Lung (tissue), 12 donors: ENCODE data around the gene ZNF638. TPM values are rescaled to one million over a fixed set of nuclear protein-coding genes. Genes with fewer than 3 reads are reported as not detected.

Experiments
- ATAC-seq: fragments of 200-7000 bp; cut with Tn5 transposase; one replicate; pipeline ENCODE4 v1.9.1; 2020; ENCODE audit warnings: moderate number of reproducible peaks; ENCODE audit not compliant: insufficient read depth, low FRiP score
- DNase-seq, 3 donors: peaks; one replicate each; pipeline ENCODE4 v3.0.0-alpha.2; 2013 to 2017
- H3K27ac ChIP-seq, 2 donors: one replicate each; pipeline ENCODE4 v1.5.1; 2013; ENCODE audit warnings: mild to moderate bottlenecking in 2 of 2, moderate library complexity in 2 of 2, control low read depth in 1 of 2, inconsistent platforms in 1 of 2, low read depth in 1 of 2, low read length in 1 of 2
- H3K27me3 ChIP-seq, 3 donors: one replicate each; pipeline ENCODE4 v1.5.1; 2013; ENCODE audit warnings: low read length in 2 of 3; ENCODE audit not compliant: control insufficient read depth in 3 of 3, insufficient read depth in 3 of 3
- H3K36me3 ChIP-seq, 4 donors: one replicate each; pipeline ENCODE4 v1.5.1; 2013; ENCODE audit warnings: low read length in 4 of 4, mild to moderate bottlenecking in 1 of 4, moderate library complexity in 1 of 4; ENCODE audit not compliant: control insufficient read depth in 4 of 4, insufficient read depth in 4 of 4
- H3K4me1 ChIP-seq, 5 donors: one replicate each; pipeline ENCODE4 v1.5.1; 2013; ENCODE audit warnings: low read length in 5 of 5, mild to moderate bottlenecking in 2 of 5, moderate library complexity in 1 of 5; ENCODE audit not compliant: control insufficient read depth in 5 of 5, insufficient read depth in 5 of 5
- H3K4me3 ChIP-seq: one replicate; pipeline ENCODE4 v1.5.1; 2013; ENCODE audit warnings: mild to moderate bottlenecking, control low read depth, moderate library complexity
- H3K9ac ChIP-seq, 2 donors: one replicate each; pipeline ENCODE4 v1.5.1; 2013; ENCODE audit warnings: low read length in 2 of 2, control low read depth in 1 of 2; ENCODE audit not compliant: insufficient read depth in 1 of 2
- H3K9me3 ChIP-seq, 4 donors: one replicate each; pipeline ENCODE4 v1.5.1; 2013; ENCODE audit warnings: low read length in 3 of 4, mild to moderate bottlenecking in 1 of 4, moderate library complexity in 1 of 4; ENCODE audit not compliant: control insufficient read depth in 4 of 4, insufficient read depth in 3 of 4
- CTCF ChIP-seq: IDR thresholded peaks from 2 replicates; pipeline ENCODE4 v1.5.1; 2012; ENCODE audit warnings: mild to moderate bottlenecking; ENCODE audit errors: control extremely low read depth, extremely low read depth
- WGBS, 2 donors: extraction: QIAGEN DNeasy Blood & Tissue Kit; methylation state at CpG; one replicate each; pipeline ENCODE4 v1.1.7; 2013; 5-methylcytosine and 5-hydroxymethylcytosine counted together
- polyA plus RNA-seq, 2 donors: library from polyadenylated mRNA; stranded (reverse); fragments of 200-250 nt; gene quantifications; one replicate each; pipeline ENCODE4 v1.2.1, GENCODE V29; 2013
- total RNA-seq, 2 donors: library from RNA; depleted of rRNA in 1 of 2; stranded (reverse); fragments of >200 nt in 1 of 2; gene quantifications; one replicate each; pipeline ENCODE4 v1.2.1, GENCODE V29; 2014 to 2021
- donor health status: control.
- donor health status: control.
- donor health status: Bipolar disorder and iron deficiency.
- donor health status: healthy.
- donor health status: DM: yes; HTN: yes; CAD: no.

Gene ZNF638
- total and polyA plus RNA-seq, 4 donors, result 45.1 to 371 (median 105) TPM

GRCh38 chr2:71465356-71465755 is 133.8 kb downstream of the ZNF638 start:
- ATAC-seq, result no peak
- TF ChIP-seq CTCF, result no peak
- no peak for DNase-seq
- H3K27me3 ChIP-seq, result peaks cover 0 to 59% (median 45%) of the 10 kb centered on the region in 3 donors
- peaks cover 0 to 18% (median 5%) of the 10 kb centered on the region in 5 donors for H3K4me1 ChIP-seq
- H3K36me3 ChIP-seq, result no peaks in the 10 kb centered on the region
- H3K4me3 ChIP-seq, result no peak overlapping the region
- no peak overlapping the region for H3K9ac ChIP-seq
- WGBS, 2 donors, result 57 to 65% methylated on average over 11 of the region's 11 CpGs
- peaks cover 0 to 7% (median 0%) of the 10 kb centered on the region in 4 donors for H3K9me3 ChIP-seq
- H3K27ac ChIP-seq, result no peak overlapping the region

GRCh38 chr2:71465961-71466300 is 134.3 kb downstream of the ZNF638 start:
- Histone ChIP-seq H3K4me1 (peaks cover 0 to 15% (median 5%) of the 10 kb centered on the region in 5 donors), H3K9me3 (peaks cover 0 to 7% (median 0%) of the 10 kb centered on the region in 4 donors), H3K27ac (peak overlapping the region; percentile 62 to 65), H3K4me3 (peak overlapping the region; percentile 55), H3K36me3 (no peaks in the 10 kb centered on the region), H3K27me3 (peaks cover 0 to 59% (median 45%) of the 10 kb centered on the region in 3 donors), H3K9ac (no peak overlapping the region)
- DNase-seq (no peak), ATAC-seq (no peak)
- 14 to 25% methylated on average over 20 to 23 of the region's 23 CpGs for WGBS, 2 donors
- TF ChIP-seq CTCF, result no peak

- Histone ChIP-seq H3K27ac (peak overlapping the region; percentile 62 to 65), H3K9me3 (peaks cover 0 to 7% (median 0%) of the 10 kb centered on the region in 4 donors), H3K4me3 (peak overlapping the region; percentile 55), H3K9ac (no peak overlapping the region), H3K4me1 (peaks cover 0 to 15% (median 5%) of the 10 kb centered on the region in 5 donors), H3K27me3 (peaks cover 0 to 59% (median 45%) of the 10 kb centered on the region in 3 donors), H3K36me3 (no peaks in the 10 kb centered on the region)
- DNase-seq (peak; percentile 40 to 61 (median 54)), ATAC-seq (peak; percentile 67)
- TF ChIP-seq CTCF, result no peak
- 1% methylated on average over 57 to 78 of the region's 78 CpGs for WGBS, 2 donors
Observed at GRCh38 chr2:71466301-71467179, 135.0 kb downstream of the ZNF638 start.
